ENCODE data around the gene VPREB3.

The VPREB3 gene

DNA sequence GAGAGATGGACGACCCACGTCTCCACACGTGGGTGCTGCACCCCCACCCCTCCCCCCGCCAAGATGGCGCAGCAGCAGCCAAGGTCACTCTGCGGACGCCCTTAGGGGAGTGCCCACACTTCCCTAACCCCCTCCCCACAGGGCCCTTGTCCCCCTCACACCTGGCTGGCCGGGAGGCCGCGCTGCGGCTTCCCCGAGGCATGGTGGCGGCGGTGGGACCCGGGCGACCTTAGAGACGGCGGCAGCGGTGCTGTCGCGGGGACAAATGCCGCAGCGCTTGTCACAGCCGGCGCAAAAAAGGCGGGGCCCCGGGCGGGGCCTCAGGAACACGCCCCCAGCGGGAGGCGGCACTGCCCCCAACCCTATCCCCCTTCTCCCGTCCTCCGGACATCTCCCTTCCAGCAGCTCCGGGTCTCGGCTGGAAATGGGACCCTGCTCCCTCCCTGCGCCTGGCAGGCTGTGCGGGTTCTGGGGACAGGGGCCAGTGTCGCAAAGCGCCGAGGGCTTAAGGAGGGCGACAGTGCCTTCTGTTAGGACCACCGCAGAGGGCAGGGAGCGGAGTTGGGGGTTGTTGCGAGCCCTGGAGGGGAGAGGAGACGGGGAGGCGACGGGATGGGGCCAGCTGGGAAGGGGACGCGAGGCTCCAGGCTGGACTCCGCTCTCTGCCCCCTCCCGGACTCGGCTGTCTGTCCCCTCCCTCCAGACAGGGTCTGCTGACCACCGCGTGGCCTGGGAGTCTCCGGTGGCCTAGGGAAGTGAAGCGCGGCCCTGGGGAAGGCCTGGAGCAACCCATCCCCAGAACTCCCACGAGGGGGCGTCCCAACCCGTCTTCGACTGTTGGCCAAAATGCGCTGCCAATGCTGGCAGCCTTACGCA, 13.7 kb upstream of the VPREB3 start, which contains the start of gene CHCHD10:
Gene CHCHD10 (minus strand): TSS at position 300 of the 876 bp plus-strand sequence. CDS start 98 bp downstream, at position 202.
- in situ Hi-C loops (cut with HindIII; ENCODE audit: low sequenced_read_pairs) = no loop called here

DNA sequence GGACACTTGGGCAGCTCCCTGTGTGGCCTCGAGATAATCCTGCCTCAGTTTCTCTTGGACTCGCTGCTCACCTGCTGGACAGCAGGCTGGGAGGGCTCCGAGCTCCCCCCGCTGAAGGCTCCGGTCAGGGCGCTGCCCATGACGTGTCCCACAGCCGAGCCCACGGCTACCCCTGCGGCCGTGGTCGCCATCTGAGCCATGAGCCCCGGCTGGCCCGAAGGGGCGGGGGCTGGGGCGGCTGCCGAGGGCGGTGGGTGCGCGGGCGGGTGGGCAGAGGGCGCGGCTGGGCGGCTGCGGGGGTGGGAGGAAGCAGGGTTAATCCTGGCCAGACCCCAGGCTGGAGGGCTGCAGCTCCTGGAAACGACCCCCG, 13.1 kb upstream of the VPREB3 start:
- in situ Hi-C loops (cut with HindIII; ENCODE audit: low sequenced_read_pairs) = no loop called here

DNA sequence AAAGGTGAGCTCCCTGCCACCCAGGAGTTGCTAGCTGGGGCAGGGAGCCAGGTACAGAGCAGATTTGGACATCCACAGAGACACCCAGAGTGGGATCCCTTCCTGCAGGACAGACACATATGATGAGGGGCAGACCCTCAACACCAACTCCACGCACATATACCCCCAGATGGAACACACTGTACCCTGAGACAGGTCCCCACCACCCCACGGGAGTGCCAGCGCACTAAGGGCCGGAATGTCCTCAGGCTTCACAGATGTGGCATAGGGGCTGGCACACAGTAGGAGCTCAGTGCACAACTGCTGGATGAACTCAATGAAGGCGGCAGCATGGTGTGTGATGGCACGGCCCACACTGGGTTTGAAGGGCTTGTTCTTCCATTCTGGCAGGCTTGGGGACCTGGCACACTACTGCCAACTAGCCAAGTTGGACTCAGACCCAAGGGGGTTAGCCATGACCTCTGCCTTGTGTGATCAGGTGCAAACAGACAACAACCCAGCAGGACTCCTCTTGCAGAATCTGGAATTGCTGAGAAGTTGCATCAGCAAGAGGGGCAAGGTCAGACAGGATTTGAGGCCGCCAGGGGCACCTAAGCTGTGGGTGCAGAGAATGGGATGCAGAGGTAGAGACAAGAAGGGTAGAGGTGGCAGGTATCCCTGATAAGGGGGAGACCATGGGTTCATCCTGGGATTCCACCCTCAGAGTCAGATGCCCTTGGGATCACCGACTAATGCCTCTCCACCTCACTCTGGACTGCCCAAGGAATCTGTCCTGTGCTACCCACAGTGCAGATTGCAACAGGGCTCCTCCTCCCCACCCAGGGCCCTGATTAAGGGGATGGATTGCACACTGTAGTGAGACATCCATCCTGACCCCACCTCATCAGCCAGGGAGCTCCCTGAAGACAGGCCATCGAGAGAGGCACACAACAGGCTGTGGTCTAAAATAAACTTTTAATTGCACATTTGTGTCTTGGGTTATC, 11.0 kb upstream of the VPREB3 start:
- in situ Hi-C loops (cut with HindIII; ENCODE audit: low sequenced_read_pairs) = no loop called here

DNA sequence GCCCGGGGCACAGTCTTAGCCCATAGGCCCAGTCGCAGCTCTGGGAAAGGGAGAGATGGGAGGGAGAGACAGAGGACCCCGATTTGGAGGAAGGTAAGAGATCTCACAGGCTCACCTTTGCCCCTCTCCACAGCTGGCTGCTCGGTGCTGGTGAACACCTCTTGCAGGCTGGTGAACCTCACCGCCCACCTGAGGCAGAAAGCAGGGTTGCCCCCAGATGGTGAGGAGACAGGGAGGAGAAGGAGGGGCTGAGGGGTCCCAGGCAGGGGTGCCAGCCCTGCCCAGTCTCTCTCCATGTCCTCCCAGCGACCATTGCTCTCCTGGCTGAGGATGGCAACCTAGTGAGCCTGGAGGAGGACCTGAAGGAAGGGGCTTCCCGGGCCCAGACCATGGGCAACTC, 9.7 kb upstream of the VPREB3 start:
- in situ Hi-C loops (cut with HindIII; ENCODE audit: low sequenced_read_pairs) = no loop called here

DNA sequence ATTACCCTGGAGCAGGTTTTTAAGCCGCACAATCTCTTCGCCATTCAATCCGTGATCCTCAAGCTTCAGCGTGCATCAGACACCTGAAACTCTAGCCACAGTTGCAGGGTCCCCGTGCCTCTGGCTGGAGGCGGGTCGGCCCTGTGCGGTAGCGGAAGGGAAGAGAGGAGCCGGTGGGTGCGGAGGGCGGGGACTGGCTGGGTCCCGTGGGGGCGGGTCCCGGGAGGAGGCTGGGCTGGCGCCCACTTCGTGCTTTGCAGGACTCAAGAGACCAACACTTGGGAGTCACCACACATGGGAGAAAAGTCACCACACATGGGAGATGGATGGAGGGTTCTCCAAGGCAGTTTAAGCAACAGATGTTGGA, 9.3 kb upstream of the VPREB3 start:
- in situ Hi-C loops (cut with HindIII; ENCODE audit: low sequenced_read_pairs) = no loop called here

DNA sequence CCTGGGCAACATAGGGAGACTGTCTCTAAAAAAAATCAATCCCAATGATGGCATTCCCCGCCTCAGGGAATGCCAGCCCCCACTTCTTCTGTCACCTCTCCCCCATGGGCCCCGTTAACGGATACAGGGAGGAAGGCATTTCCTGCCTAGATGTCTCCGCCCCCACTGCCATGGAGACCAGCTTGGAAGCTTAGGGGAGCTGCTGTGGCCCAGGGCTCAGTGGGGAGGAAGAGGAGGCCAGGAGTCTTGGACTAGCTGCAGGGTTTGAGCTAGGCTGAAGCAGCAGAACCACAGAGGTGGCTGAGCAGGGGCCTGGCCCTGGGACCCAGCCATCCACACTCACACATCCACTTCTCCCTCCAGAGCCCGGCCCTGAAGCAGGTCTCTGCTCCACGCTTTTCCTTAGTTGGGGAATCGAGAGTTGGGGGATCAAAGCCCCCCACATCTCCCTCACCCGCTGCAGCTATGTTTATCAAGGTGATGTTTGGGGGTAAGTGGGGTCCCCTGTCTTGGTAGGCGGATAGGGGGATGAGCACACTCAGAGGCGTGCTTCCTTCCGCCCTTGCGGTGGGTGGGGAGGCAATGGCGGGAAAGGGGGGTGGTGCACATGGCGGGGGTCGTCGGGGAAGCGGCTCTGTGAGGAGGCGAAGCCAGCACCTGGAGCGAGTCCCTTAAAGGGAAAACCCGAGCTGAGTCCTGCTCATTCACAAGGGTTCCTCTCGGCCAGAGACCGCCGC, 8.8 kb upstream of the VPREB3 start, which contains the start of gene C22orf15:
Gene C22orf15 (plus strand): TSS at position 149 of the 737 bp plus-strand sequence. CDS start 317 bp downstream, at position 466.
- in situ Hi-C loops (cut with HindIII; ENCODE audit: low sequenced_read_pairs) = no loop called here

DNA sequence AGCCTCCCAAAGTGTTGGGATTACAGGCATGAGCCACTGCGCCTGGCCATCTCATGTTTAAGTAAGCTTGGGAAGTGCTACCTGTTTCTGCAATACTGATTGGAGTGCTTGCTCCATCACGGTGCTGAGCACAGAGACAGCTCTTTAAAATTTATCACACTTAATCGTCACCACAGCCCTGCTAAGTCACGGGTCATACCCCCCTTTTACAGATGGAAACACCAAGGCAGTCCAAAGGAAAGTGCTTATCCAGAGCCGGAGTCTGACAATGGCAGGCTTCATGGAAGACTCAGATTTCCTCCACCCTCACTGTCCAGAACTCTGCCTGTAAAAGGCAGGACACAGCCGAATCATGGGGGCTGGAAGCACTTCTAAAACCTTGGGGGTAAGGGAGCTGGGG, 5.8 kb upstream of the VPREB3 start:
- in situ Hi-C loops (cut with HindIII; ENCODE audit: low sequenced_read_pairs) = no loop called here

DNA sequence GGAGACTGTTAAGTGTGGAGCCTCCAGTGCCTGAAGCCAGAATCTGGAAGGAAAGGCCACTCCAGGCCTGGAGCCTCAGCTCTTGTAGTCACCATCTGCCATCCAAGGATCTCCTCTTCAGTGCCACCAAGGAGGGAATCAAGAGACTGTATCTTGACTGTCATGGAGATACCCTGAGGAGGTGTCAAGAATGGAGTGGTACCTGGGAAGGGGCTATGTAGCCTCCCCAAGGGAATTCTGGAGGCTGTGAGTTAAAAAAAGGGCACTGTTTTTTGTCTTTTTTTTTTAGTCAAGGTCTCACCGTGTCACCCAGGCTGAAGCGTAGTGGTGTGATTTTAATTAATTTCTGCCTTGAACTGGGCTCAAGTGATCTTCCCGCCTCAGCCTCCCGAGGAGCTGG, 5.3 kb upstream of the VPREB3 start:
- in situ Hi-C loops (cut with HindIII; ENCODE audit: low sequenced_read_pairs) = no loop called here

GRCh38 chr22:23756891-23757290, 2.7 kb upstream of the VPREB3 start:
- in situ Hi-C loops (cut with HindIII; ENCODE audit: low sequenced_read_pairs) = no loop called here

- in situ Hi-C loops (cut with HindIII; ENCODE audit: low sequenced_read_pairs) = no loop called here
Observed at GRCh38 chr22:23755711-23756110, 1.5 kb upstream of the VPREB3 start.

DNA sequence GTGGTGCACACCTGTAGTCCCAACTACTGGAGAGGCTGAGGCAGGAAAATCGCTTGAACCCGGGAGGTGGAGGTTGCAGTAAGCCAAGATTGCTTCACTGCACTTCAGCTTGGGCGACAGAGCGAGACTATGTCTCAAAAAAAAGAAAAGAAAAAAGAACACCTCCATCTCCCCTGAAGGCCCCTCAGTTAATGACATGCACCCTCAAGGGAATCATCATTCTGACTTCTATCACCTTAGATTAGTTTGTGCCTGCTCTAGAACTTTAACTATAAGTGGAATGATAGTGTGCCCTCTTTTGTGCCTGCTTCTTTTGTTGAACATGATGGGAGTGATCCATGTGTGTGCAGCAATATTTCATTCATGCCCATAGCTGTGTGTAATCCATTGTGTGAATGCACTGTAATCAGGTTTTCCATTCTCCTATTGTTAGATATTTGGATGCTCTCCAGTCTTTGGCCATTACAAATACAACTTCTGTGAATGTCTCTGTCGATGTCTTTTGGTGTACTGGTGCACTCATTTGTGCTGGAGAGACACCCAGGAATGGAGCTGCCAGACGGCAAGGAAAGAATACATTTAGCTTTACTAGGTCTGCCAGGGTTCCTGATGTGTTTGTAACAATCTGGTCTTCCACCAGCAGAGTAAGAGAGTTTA, 883 bp upstream of the VPREB3 start:
- in situ Hi-C loops (cut with HindIII; ENCODE audit: low sequenced_read_pairs) = no loop called here

GRCh38 chr22:23753385-23753784, 840 bp downstream of the VPREB3 start:
- in situ Hi-C loops (cut with HindIII; ENCODE audit: low sequenced_read_pairs) = no loop called here

- in situ Hi-C loops (cut with HindIII; ENCODE audit: low sequenced_read_pairs) = no loop called here
Observed at GRCh38 chr22:23752750-23753149, 1.5 kb downstream of the VPREB3 start.

- in situ Hi-C loops (cut with HindIII; ENCODE audit: low sequenced_read_pairs) = no loop called here
Observed at GRCh38 chr22:23752090-23752691, 2.0 kb downstream of the VPREB3 start.

DNA sequence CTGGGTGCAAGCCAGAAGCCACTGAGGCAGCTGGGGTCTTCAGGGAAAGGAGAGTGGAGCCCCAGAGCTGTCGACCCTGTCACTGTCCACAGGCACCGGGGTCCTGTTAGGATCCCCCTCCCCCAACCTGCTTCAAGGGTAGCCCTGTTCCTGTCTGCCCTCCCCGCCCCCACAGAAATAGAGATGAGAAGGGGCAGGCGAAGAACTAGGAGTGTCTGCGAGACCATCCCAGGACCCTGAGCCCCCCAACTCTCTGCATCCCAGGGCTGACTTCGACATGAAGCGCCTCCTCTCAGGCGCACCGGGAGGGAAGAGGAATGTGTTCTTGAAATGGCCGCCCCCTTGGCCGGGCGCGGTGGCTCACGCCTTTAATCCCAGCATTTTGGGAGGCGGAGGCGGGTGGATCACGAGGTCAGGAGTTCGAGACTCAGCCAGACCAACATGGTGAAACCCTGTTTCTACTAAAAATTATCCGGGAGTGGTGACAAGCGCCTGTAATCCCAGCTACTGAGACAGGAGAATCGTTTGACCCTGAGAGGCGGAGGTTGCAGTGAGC, 2.7 kb downstream of the VPREB3 start:
- in situ Hi-C loops (cut with HindIII; ENCODE audit: low sequenced_read_pairs) = no loop called here

DNA sequence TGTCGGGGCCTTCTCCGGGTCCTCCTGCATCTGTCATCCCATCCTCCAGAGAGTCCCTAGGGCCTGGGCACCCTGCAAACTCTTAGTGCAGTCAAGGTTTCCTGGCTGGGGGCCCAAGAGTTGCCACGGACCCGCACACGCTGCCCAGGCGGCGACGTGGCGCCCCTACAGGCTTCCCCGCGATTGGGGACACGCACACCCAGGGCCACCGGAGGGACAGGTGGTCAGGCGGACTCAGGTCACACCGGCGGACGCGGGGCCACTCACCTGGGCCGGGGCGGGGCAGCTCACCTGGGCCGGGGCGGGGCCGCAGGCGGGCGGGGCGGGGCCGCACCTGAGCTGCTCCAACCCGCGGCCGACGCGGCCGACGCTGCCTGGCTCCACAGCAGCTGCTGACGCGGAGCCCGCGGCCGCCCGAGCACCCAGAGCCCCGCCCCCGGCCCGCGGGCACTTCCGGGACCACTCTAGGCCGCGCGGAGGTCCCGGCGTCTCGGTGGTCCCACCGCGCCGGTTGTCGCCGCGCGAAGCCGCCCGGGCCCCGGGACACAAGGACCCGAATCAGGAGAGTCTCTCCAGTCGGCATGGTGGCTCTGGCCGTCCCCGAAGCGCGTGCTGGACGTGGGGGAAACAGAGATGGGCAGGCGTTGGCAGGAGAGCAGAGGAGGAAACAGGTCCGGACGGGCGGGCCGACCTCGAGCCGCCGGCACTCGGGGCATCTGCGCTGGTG, 3.3 kb downstream of the VPREB3 start, which contains the start of gene ZNF70:
Gene ZNF70 (minus strand): TSS at position 399 of the 727 bp plus-strand sequence. CDS start 5,972 bp downstream, outside the sequence.
- in situ Hi-C loops (cut with HindIII; ENCODE audit: low sequenced_read_pairs) = no loop called here

DNA sequence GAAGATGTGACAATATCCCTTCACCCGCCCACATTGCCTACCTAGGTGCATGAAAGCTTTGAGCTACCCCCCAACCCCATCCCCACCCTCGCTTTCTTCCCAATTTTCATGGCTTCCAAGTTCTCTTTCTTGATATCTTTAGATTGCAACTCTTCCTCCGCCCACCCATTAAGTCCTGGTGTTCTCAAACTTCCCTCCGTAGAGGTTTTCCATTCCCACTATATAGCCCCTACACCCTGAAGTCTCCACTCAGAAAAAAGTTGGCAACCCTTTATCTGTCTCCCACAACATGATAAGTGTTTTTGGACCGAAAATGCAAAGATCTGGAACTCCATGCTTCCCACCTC, 3.9 kb downstream of the VPREB3 start:
- in situ Hi-C loops (cut with HindIII; ENCODE audit: low sequenced_read_pairs) = no loop called here

DNA sequence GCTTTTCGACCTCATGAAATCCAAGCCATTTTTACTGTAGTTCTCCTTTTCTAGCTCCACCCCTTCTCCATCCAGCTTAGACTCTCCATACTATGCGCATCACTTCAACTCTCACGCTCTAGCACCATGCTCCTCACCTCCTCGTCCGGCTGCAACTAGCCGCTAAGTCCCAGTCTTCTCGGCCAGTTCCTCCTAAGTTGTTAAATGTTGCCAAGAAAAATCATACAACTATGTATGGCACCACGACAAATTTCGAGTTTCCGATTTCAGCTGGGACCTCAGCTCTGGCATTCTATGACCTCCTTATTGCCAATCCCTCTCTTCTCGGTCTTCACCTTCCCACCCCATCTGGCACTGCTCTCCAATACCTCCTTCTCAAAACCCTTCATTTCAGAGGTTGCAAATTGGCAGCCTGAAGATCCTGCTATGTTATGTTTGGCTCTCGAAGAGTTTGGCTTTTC, 4.4 kb downstream of the VPREB3 start:
- in situ Hi-C loops (cut with HindIII; ENCODE audit: low sequenced_read_pairs) = no loop called here

DNA sequence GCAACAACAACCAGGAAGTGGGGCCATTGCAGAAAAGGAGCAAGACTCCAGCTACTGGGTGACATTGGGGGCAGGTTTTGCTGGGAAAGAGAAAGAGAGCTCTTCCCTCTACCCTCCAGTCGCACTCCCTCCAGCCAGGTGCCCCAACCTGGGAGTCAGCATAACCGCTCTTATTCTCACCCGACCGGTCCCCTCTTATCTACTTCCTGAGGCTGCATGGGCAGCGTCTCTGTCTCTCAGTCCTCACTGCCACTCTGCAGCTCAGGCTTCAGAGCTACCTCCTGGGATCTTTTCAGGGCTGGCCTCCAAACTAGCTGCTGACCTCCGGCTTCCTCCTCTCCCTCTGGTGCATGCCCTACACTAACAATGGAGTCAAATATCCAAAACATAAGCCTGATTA, 8.4 kb downstream of the VPREB3 start:
- in situ Hi-C loops (cut with HindIII; ENCODE audit: low sequenced_read_pairs) = no loop called here

Data from DLD1 (cell line).